ENCODE results near the gene OTUD4. TPM values are rescaled to one million over a fixed set of nuclear protein-coding genes. Genes with fewer than 3 reads are reported as not detected.
A peak's percentile ranks its signal among the peaks of the same experiment; 100 is the strongest.
"Not testable (repeated sequence)": the region's sequence is repeated elsewhere in the genome, so short reads cannot be mapped to it uniquely, and the experiment has no call there.

Gene OTUD4
- total RNA-seq, 4 donors from 2014 or later, result 19.1 to 68.5 (median 47.0) TPM

GRCh38 chr4:145183023-145183422, 2.6 kb upstream of the OTUD4 start:
- TF ChIP-seq POLR2A (IDR thresholded peaks at IDR 0.05) (no peak), CTCF (IDR thresholded peaks at IDR 0.05) (no peak)
- Histone ChIP-seq H3K27ac (no peak overlapping the region), H3K27me3 (no peaks in the 10 kb centered on the region), H3K4me3 (no peak overlapping the region), H3K9me3 (no peaks in the 10 kb centered on the region), H3K4me1 (peaks cover 0 to 6% (median 0%) of the 10 kb centered on the region in 4 donors), H3K36me3 (no peaks in the 10 kb centered on the region)
- DNase-seq, result no peak

- TF ChIP-seq CTCF (IDR thresholded peaks at IDR 0.05) (no peak), POLR2A (IDR thresholded peaks at IDR 0.05) (no peak)
- peaks cover 0 to 13% (median 0%) of the 10 kb centered on the region in 4 donors for H3K4me1 ChIP-seq
- no peak overlapping the region for H3K27ac ChIP-seq
- no peak for DNase-seq
- H3K27me3 ChIP-seq, result no peaks in the 10 kb centered on the region
- no peak overlapping the region for H3K4me3 ChIP-seq
- H3K36me3 ChIP-seq, result no peaks in the 10 kb centered on the region
- no peaks in the 10 kb centered on the region for H3K9me3 ChIP-seq
These were observed 1.8 kb upstream of the OTUD4 start for GRCh38 chr4:145182222-145182621.

GRCh38 chr4:145181091-145181501, 707 bp upstream of the OTUD4 start:
- no peak for TF ChIP-seq CTCF (IDR thresholded peaks at IDR 0.05)
- no peak for TF ChIP-seq POLR2A (IDR thresholded peaks at IDR 0.05)
- Histone ChIP-seq H3K27me3 (no peaks in the 10 kb centered on the region), H3K9me3 (no peaks in the 10 kb centered on the region), H3K36me3 (no peaks in the 10 kb centered on the region), H3K4me3 (peak overlapping the region; percentile 67 to 95 (median 83)), H3K27ac (peak overlapping the region; percentile 95 to 99 (median 96)), H3K4me1 (peaks cover 0 to 23% (median 3%) of the 10 kb centered on the region in 4 donors)
- no peak for DNase-seq

GRCh38 chr4:145179861-145180297, 510 bp downstream of the OTUD4 start:
- peak overlapping the region; percentile 95 to 99 (median 96) for H3K27ac ChIP-seq
- peak in 1 of 3 donors; percentile 73 for DNase-seq

GRCh38 chr4:145179281-145179860, 1.0 kb downstream of the OTUD4 start:
- H3K9me3 ChIP-seq, result no peaks in the 10 kb centered on the region
- H3K4me1 ChIP-seq, result peaks cover 0 to 23% (median 3%) of the 10 kb centered on the region in 4 donors
- peak in 1 of 2 donors; percentile 56 for TF ChIP-seq POLR2A (IDR thresholded peaks at IDR 0.05)
- no peak for TF ChIP-seq CTCF (IDR thresholded peaks at IDR 0.05)
- H3K4me3 ChIP-seq, result peak overlapping the region; percentile 67 to 95 (median 83)
- H3K27me3 ChIP-seq, result no peaks in the 10 kb centered on the region
- DNase-seq, result peak; percentile 79 to 92 (median 85)
- H3K36me3 ChIP-seq, result no peaks in the 10 kb centered on the region
- H3K27ac ChIP-seq, result peak overlapping the region; percentile 95 to 99 (median 96)

More at GRCh38 chr4:145179861-145180297, 510 bp downstream of the OTUD4 start:
- H3K27me3 ChIP-seq, H3K36me3 ChIP-seq, H3K9me3 ChIP-seq: not testable (repeated sequence)
- H3K4me3 ChIP-seq, result peak overlapping the region; percentile 67 to 95 (median 83)
- H3K4me1 ChIP-seq, result peaks cover 0 to 23% (median 3%) of the 10 kb centered on the region in 4 donors

GRCh38 chr4:145178740-145179280, 1.6 kb downstream of the OTUD4 start:
- Histone ChIP-seq H3K4me1 (peaks cover 0 to 23% (median 3%) of the 10 kb centered on the region in 4 donors), H3K4me3 (peak overlapping the region; percentile 67 to 95 (median 83)), H3K36me3 (no peaks in the 10 kb centered on the region), H3K9me3 (no peaks in the 10 kb centered on the region), H3K27me3 (no peaks in the 10 kb centered on the region), H3K27ac (peak overlapping the region; percentile 95 to 99 (median 96))
- no peak for TF ChIP-seq POLR2A (IDR thresholded peaks at IDR 0.05)
- TF ChIP-seq CTCF (IDR thresholded peaks at IDR 0.05), result no peak
- DNase-seq, result no peak

All from Peyer's patch (tissue), 4 donors.